SU-DHL-6 (cell line): ENCODE measurements around the gene IGSF5.

Experiments used
- H2AFZ ChIP-seq: fragments of 200-600 bp; sonication (generic); 2 replicates; pipeline ENCODE4 v1.6.1; 2014; ENCODE audit warnings: low read depth, mild to moderate bottlenecking, moderate library complexity, mixed read lengths, antibody characterized with exemption, low read length; ENCODE audit not compliant: severe bottlenecking
- H3F3A ChIP-seq: fragments of 200-600 bp; shearing (Covaris generic); 2 replicates; pipeline ENCODE4 v1.6.0; 2016; ENCODE audit warnings: antibody characterized with exemption, mild to moderate bottlenecking; ENCODE audit not compliant: insufficient read depth
- H3K27ac ChIP-seq: fragments of 200-600 bp; sonication (generic); 2 replicates; pipeline ENCODE4 v1.5.1; 2016; ENCODE audit warnings: low read depth, mild to moderate bottlenecking, low read length, moderate library complexity, mixed read lengths
- H3K27me3 ChIP-seq: fragments of 200-600 bp; sonication (generic), shearing (Covaris generic); 2 replicates; pipeline ENCODE4 v1.6.0; 2014; ENCODE audit warnings: mild to moderate bottlenecking, low read length
- H3K36me3 ChIP-seq: fragments of 200-600 bp; sonication (generic); 2 replicates; pipeline ENCODE4 v1.6.1; 2014; ENCODE audit warnings: mild to moderate bottlenecking, low read length, mixed read lengths
- H3K4me2 ChIP-seq: fragments of 300-600, 200-600 bp; shearing (Covaris generic), sonication (generic); 2 replicates; pipeline ENCODE4 v1.6.0; 2014; ENCODE audit warnings: low read length, low read depth, mild to moderate bottlenecking; ENCODE audit not compliant: poor library complexity, severe bottlenecking
- H3K4me3 ChIP-seq: fragments of 200-600 bp; sonication (generic); 2 replicates; pipeline ENCODE4 v1.5.1; 2014; ENCODE audit warnings: antibody characterized with exemption, low read length, mild to moderate bottlenecking, mixed read lengths; ENCODE audit not compliant: insufficient read depth, poor library complexity, severe bottlenecking
- H3K79me2 ChIP-seq: fragments of 200-600 bp; sonication (generic); 2 replicates; pipeline ENCODE4 v1.6.1; 2014; ENCODE audit warnings: mild to moderate bottlenecking, low read length, moderate library complexity; ENCODE audit not compliant: insufficient read depth
- H3K9ac ChIP-seq: fragments of 200-600 bp; sonication (generic); 2 replicates; pipeline ENCODE4 v1.7.0; 2014; ENCODE audit warnings: mild to moderate bottlenecking, low read length
- H3K9me2 ChIP-seq: fragments of 200-600 bp; sonication (generic); replicated peaks from 2 replicates; pipeline ENCODE4 v1.6.1; 2014; ENCODE audit warnings: low read length; ENCODE audit not compliant: insufficient read depth
- H3K9me3 ChIP-seq: fragments of 200-600 bp; sonication (generic); 2 replicates; pipeline ENCODE4 v1.6.1; 2014; ENCODE audit warnings: low read length, mixed read lengths; ENCODE audit not compliant: insufficient read depth
- H4K20me1 ChIP-seq: fragments of 200-600 bp; sonication (generic); 2 replicates; pipeline ENCODE4 v1.6.1; 2014; ENCODE audit warnings: low read depth, mild to moderate bottlenecking, antibody characterized with exemption, low read length, moderate library complexity, mixed read lengths
- CTCF ChIP-seq: fragments of 200-600 bp; sonication (generic); IDR thresholded peaks from one replicate; pipeline ENCODE4 v1.5.1; 2017; ENCODE audit warnings: antibody characterized with exemption, mild to moderate bottlenecking, low read length, moderate library complexity; ENCODE audit not compliant: insufficient read depth, poor library complexity, severe bottlenecking
- EZH2phosphoT487 ChIP-seq: fragments of 200-600 bp; sonication (generic), shearing (Covaris generic); conservative IDR thresholded peaks from 2 replicates; pipeline ENCODE4 v1.6.1; 2018; ENCODE audit warnings: mild to moderate bottlenecking, antibody characterized with exemption, low read length, moderate library complexity, mixed read lengths

The IGSF5 gene

GRCh38 chr21:39781331-39781730 is 36.3 kb downstream of the IGSF5 start:
- Histone ChIP-seq H3F3A (no peaks in the 10 kb centered on the region), H3K9me3 (no peaks in the 10 kb centered on the region), H3K27me3 (no peaks in the 10 kb centered on the region), H3K4me2 (no peak overlapping the region), H2AFZ (no peak overlapping the region), H3K9ac (no peak overlapping the region), H3K27ac (no peak overlapping the region), H4K20me1 (no peaks in the 10 kb centered on the region), H3K4me3 (no peak overlapping the region), H3K36me3 (no peaks in the 10 kb centered on the region), H3K9me2 (no peaks in the 10 kb centered on the region), H3K79me2 (no peaks in the 10 kb centered on the region)
- TF ChIP-seq CTCF (no peak), EZH2phosphoT487 (no peak)

- H2AFZ ChIP-seq: no peak overlapping the region
- H3K4me2 ChIP-seq: no peak overlapping the region
- no peaks in the 10 kb centered on the region; the same call in 1 of the 2 replicates for H3K9me2 ChIP-seq
- H3K79me2 ChIP-seq: no peaks in the 10 kb centered on the region
- H3F3A ChIP-seq: no peaks in the 10 kb centered on the region
- no peaks in the 10 kb centered on the region for H3K36me3 ChIP-seq
- TF ChIP-seq CTCF: no peak
- no peak for TF ChIP-seq EZH2phosphoT487
- H4K20me1 ChIP-seq: no peaks in the 10 kb centered on the region
- no peak overlapping the region for H3K27ac ChIP-seq
- H3K27me3 ChIP-seq: no peaks in the 10 kb centered on the region
- no peak overlapping the region for H3K9ac ChIP-seq
- H3K9me3 ChIP-seq: no peaks in the 10 kb centered on the region
- no peak overlapping the region for H3K4me3 ChIP-seq
Measured at GRCh38 chr21:39788383-39788782, 43.4 kb downstream of the IGSF5 start.

- no peaks in the 10 kb centered on the region for H3K27me3 ChIP-seq
- H3K79me2 ChIP-seq: no peaks in the 10 kb centered on the region
- no peaks in the 10 kb centered on the region; the same call in 1 of the 2 replicates for H3K9me2 ChIP-seq
- no peak overlapping the region for H3K9ac ChIP-seq
- H3K27ac ChIP-seq: no peak overlapping the region
- no peaks in the 10 kb centered on the region for H3K9me3 ChIP-seq
- H2AFZ ChIP-seq: no peak overlapping the region
- H4K20me1 ChIP-seq: no peaks in the 10 kb centered on the region
- H3K4me2 ChIP-seq: no peak overlapping the region
- no peak overlapping the region for H3K4me3 ChIP-seq
- no peaks in the 10 kb centered on the region for H3K36me3 ChIP-seq
- TF ChIP-seq CTCF (no peak), EZH2phosphoT487 (no peak)
- no peaks in the 10 kb centered on the region for H3F3A ChIP-seq
Measured at GRCh38 chr21:39796466-39796865, 51.5 kb downstream of the IGSF5 start.

GRCh38 chr21:39799178-39799577 is 54.2 kb downstream of the IGSF5 start:
- H3K4me2 ChIP-seq: no peak overlapping the region
- H3K9me3 ChIP-seq: no peaks in the 10 kb centered on the region
- no peak overlapping the region for H3K4me3 ChIP-seq
- TF ChIP-seq EZH2phosphoT487 (no peak), CTCF (no peak)
- H3K36me3 ChIP-seq: no peaks in the 10 kb centered on the region
- no peak overlapping the region for H3K9ac ChIP-seq
- H3K27me3 ChIP-seq: no peaks in the 10 kb centered on the region
- H3F3A ChIP-seq: no peaks in the 10 kb centered on the region
- H2AFZ ChIP-seq: no peak overlapping the region
- H4K20me1 ChIP-seq: no peaks in the 10 kb centered on the region
- H3K79me2 ChIP-seq: no peaks in the 10 kb centered on the region
- H3K9me2 ChIP-seq: no peaks in the 10 kb centered on the region
- H3K27ac ChIP-seq: no peak overlapping the region
